ENCODE data around the gene CHST8.

CHST8 gene

GRCh38 chr19:33718651-33719254, 97.0 kb downstream of the CHST8 start:
- no peak overlapping the region for H3K4me3 ChIP-seq (ENCODE audit: low read depth, low read length)
- TF ChIP-seq CTCF (conservative IDR thresholded peaks at IDR 0.05; ENCODE audit: low read depth, low read length) = no peak
- DNase-seq (ENCODE audit: low read depth) = no peak

DNA sequence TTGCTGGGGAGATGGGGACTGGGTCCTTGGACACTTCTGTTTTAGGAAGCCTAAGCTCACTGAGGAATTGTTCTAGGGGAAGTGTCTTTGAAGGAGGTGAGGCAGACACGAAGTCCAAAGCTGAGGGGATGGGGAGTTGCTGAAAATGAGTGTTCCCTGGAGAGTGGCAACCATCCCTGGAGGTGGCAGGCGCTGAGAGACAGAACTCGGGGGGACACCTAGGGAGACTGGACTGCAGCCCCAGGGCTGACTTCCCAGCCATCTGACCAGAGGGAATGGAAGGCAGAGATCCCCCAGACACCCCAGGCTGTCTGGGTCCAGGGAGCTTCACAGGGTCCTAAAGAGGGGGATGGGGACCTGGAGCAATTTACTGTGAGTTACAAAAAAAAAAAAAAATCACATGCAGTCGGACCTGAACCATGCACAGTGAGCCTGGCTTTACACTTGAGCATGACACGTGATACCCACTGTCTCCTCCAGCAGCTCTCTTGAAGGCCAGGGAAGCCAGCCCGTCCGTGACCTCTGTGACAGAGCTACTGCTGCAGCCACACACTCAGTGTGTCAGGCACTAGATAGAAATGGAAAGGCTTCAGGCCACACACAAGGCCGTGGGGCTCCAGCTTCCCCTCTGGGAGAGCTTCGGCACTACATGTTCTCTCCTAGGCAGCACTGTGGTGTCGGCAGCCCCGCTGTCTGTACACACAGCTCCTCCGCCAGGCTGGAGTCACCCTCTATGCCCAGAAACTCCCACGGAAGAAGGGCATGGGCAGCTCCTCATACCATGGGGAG, 97.8 kb downstream of the CHST8 start:
- DNase-seq (ENCODE audit: low read depth) = no peak
- no peak for TF ChIP-seq CTCF (conservative IDR thresholded peaks at IDR 0.05; ENCODE audit: low read depth, low read length)
- H3K4me3 ChIP-seq (ENCODE audit: low read depth, low read length) = no peak overlapping the region

GRCh38 chr19:33720155-33720493, 98.4 kb downstream of the CHST8 start:
- DNase-seq (ENCODE audit: low read depth) = no peak
- H3K4me3 ChIP-seq (ENCODE audit: low read depth, low read length) = no peak overlapping the region
- no peak for TF ChIP-seq CTCF (conservative IDR thresholded peaks at IDR 0.05; ENCODE audit: low read depth, low read length)

GRCh38 chr19:33720691-33721682, 99.2 kb downstream of the CHST8 start:
- no peak overlapping the region for H3K4me3 ChIP-seq (ENCODE audit: low read depth, low read length)
- no peak for TF ChIP-seq CTCF (conservative IDR thresholded peaks at IDR 0.05; ENCODE audit: low read depth, low read length)
- no peak for DNase-seq (ENCODE audit: low read depth)

DNA sequence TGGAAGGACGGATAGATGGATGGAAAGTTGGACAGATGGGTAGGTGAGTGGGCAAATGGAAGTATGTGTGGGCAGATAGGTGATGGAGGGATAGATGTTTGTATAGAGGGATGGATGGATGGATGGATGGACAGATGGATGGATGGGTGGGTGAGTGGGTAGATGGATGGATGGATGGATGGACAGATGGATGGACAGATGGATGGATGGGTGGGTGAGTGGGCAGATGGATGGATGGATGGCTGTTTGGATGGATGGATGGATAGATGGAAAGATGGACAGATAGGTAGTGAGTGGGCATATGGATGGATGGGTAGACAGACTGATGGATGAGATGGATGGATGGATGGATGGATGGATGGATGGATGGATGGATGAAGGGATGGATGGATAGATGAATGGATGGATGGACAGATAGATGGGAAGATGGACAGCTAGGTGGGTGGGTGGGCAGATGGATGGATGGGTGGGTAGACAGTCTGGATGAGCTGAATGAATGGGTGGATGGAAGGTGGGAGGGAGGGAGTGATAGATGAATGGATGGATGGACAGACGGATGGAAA, 100.1 kb downstream of the CHST8 start:
- TF ChIP-seq CTCF (conservative IDR thresholded peaks at IDR 0.05; ENCODE audit: low read depth, low read length) = no peak
- no peak for DNase-seq (ENCODE audit: low read depth)
- no peak overlapping the region for H3K4me3 ChIP-seq (ENCODE audit: low read depth, low read length)

GRCh38 chr19:33722456-33723239, 100.9 kb downstream of the CHST8 start:
- no peak overlapping the region for H3K4me3 ChIP-seq (ENCODE audit: low read depth, low read length)
- DNase-seq (ENCODE audit: low read depth) = no peak
- no peak for TF ChIP-seq CTCF (conservative IDR thresholded peaks at IDR 0.05; ENCODE audit: low read depth, low read length)
